DND-41 (cell line): ENCODE measurements around the gene PISD.

Experiments
- CTCF ChIP-seq: IDR thresholded peaks from 2 replicates; pipeline ENCODE4 v1.5.1; 2012; ENCODE audit warnings: borderline replicate concordance, low read length, moderate library complexity, mild to moderate bottlenecking; ENCODE audit not compliant: poor library complexity, severe bottlenecking; ENCODE audit errors: extremely low read depth
- EZH2 ChIP-seq: IDR thresholded peaks from 3 replicates; pipeline ENCODE4 v1.6.1; 2012; ENCODE audit warnings: borderline replicate concordance, low read depth, mild to moderate bottlenecking, moderate library complexity, low read length, inconsistent platforms; ENCODE audit not compliant: severe bottlenecking

- TF ChIP-seq CTCF, result no peak
- TF ChIP-seq EZH2, result no peak
These were observed 10.4 kb downstream of the PISD start for GRCh38 chr22:31651664-31652063.
